K562 (cell line): ENCODE data around the gene POPDC2. TPM values are rescaled to one million over a fixed set of nuclear protein-coding genes. Genes with fewer than 3 reads are reported as not detected.

Experiments used
- PTTG1 ChIP-seq: fragments of 450-650 bp; IDR thresholded peaks from 2 replicates; pipeline ENCODE4 v1.6.1; 2016; ENCODE audit warnings: low read depth, mild to moderate bottlenecking, missing genetic modification characterization, missing compliant biosample characterization
- ZNF318 ChIP-seq, 2 experiments: fragments of 450-650 bp; IDR thresholded peaks; 2 replicates each; pipeline ENCODE4 v1.6.1; 2016; ENCODE audit warnings: mild to moderate bottlenecking in 2 of 2, borderline replicate concordance in 1 of 2, low read depth in 1 of 2, moderate library complexity in 1 of 2
- polyA plus RNA-seq, 8 experiments: library from polyadenylated mRNA; depleted of rRNA in 4 of 8; stranded (reverse) in 5 of 8; unstranded in 3 of 8; fragments of >200 nt; fragmentation: Nextera tagmentation in 2 of 8; fragmentation: Illumina TruSeq in 1 of 8; extraction: Ambion mirVana in 2 of 8; extraction: Trizol in 1 of 8; gene quantifications; 2 replicates each; pipeline versions ENCODE4 v1.2.1 to v1.2.3, GENCODE V29; 2011 to 2014; ENCODE audit warnings: inconsistent platforms in 1 of 8, missing spikeins in 1 of 8
- total RNA-seq, 7 experiments: library from RNA; depleted of rRNA in 6 of 7; stranded (reverse); fragments of >200 nt in 6 of 7; fragmentation: Illumina TruSeq in 2 of 7; extraction: Trizol in 2 of 7; gene quantifications; 2 replicates each; pipeline versions ENCODE4 v1.2.1 to v1.2.3, GENCODE V29; 2011 to 2021; ENCODE audit warnings: low replicate concordance in 1 of 7

The POPDC2 gene
- total and polyA plus RNA-seq, 9 of the 15 experiments (the other 6 are each of a cell fraction or from before 2014, with no cell fraction given) = 0.08 to 0.32 (median 0.13) TPM; not detected in 4

GRCh38 chr3:119637679-119638477, 22.5 kb downstream of the POPDC2 start (continued):
- TF ChIP-seq ZNF318 (IDR thresholded peaks at IDR 0.05; ENCODE audit: borderline replicate concordance in 1 of 2, low read depth in 1 of 2) (peak in 1 of 2 experiments; percentile 66; a peak in 1 of 4 replicates), PTTG1 (tag) (peak; percentile 52; the same call in 1 of the 2 replicates)
